IPS DF 6.9 (cell line): Measurements from ENCODE around the gene SH3PXD2B.

Experiments
- DNase-seq: peaks from one replicate; pipeline ENCODE4 v3.0.0-alpha.2; 2013; ENCODE audit warnings: low read depth, low spot score
- H3K27ac ChIP-seq: one replicate; pipeline ENCODE4 v1.5.1; 2013; ENCODE audit warnings: low read length, control low read depth
- H3K27me3 ChIP-seq: 2 replicates; pipeline ENCODE4 v1.6.1; 2013; ENCODE audit warnings: mild to moderate bottlenecking, low read length; ENCODE audit not compliant: control insufficient read depth, insufficient read depth
- H3K36me3 ChIP-seq: 2 replicates; pipeline ENCODE4 v1.6.1; 2013; ENCODE audit warnings: low read length; ENCODE audit not compliant: control insufficient read depth, insufficient read depth
- H3K4me1 ChIP-seq: 2 replicates; pipeline ENCODE4 v1.6.1; 2013; ENCODE audit warnings: low read length; ENCODE audit not compliant: control insufficient read depth, insufficient read depth
- H3K4me3 ChIP-seq: 2 replicates; pipeline ENCODE4 v1.5.1; 2013; ENCODE audit warnings: mild to moderate bottlenecking, low read length
- H3K9me3 ChIP-seq: 2 replicates; pipeline ENCODE4 v1.6.1; 2013; ENCODE audit warnings: low read length, inconsistent platforms; ENCODE audit not compliant: control insufficient read depth, insufficient read depth
- WGBS: extraction: QIAGEN DNeasy Blood & Tissue Kit; methylation state at CpG from one replicate; pipeline ENCODE4 v1.1.7; 2013; ENCODE audit warnings: mixed read lengths, missing lambda C conversion rate; ENCODE audit not compliant: insufficient read length, insufficient coverage; 5-methylcytosine and 5-hydroxymethylcytosine counted together

SH3PXD2B gene

DNA sequence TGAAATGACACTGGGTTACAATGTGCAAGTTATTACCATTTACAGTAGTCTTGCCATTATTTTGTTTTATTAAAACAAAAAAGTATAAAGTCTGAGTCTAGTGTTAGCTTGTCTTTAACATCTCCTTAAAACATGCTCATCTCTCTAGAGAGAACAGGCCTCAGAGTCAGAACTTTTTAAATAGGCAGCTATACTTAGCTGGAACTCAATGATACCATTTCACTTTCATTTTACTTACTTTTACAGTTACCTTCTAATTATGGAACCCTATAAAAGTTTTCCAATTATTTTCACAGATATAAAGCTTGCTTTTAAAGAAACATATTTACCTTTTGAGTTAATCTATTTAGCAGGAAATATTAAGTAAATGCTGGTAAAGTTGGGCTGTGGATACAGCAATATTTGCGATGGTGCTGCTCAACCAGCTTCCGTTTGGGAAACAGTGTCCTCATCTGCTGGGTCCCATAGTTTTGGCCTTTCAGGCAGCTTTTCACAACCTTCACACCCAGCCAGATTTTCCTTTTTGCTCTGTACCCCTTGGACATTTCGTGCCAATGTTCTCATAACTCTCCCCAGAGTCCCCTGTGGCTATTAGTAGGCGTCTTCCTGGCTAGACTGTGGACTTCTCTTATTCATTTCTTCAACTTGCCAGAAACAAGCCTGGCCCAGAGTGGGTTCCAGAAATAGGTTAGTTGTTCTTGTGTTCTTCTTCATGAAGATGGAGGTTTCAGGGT is 134.4 kb downstream of the SH3PXD2B start:
- Histone ChIP-seq H3K4me1 (no peaks in the 10 kb centered on the region), H3K9me3 (no peaks in the 10 kb centered on the region), H3K27me3 (no peaks in the 10 kb centered on the region), H3K27ac (no peak overlapping the region), H3K36me3 (no peaks in the 10 kb centered on the region), H3K4me3 (no peak overlapping the region)
- WGBS = no CpG with 5 or more reads among the region's 4 CpGs
- DNase-seq = no peak

DNA sequence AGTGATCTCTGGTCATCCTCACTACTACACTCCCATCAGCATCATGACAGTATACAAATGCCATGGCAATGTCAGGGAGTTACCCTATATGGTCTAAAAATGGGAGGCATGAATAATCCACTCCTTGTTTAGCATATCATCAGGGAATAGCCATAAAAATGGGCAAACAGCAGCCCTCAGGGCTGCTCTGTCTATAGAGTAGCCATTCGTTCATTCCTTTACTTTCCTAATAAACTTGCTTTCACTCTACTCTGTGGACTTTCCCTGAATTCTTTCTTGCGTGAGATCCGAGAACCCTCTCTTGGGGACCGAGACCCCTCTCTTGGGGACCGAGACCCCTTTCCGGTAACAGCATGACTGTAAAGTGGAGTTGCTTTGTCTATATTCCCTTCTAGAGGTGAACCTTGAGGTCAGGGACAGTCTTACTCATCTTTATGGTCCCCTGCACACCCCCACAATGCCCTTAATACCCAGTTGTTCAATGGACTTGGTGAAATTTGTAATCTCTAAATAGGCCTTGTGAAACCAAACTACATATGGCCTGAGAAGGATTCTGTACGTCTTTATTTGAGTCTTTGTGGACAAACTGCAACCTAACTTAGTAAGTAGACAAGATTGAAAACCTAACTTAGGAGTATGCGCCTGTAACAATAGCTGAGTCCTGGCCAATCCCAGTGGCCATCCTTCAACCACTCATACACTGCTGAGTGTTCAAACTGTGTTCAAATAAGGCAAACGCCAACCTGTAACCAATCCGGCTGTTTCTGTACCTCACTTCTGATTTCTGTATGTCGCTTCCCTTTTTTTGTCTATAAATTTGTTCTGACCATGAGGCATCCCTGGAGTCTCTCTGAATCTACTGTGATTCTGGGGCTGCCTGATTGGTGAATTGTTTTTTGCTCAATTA is 138.5 kb downstream of the SH3PXD2B start:
- no peaks in the 10 kb centered on the region for H3K4me1 ChIP-seq
- H3K27ac ChIP-seq = no peak overlapping the region

DNA sequence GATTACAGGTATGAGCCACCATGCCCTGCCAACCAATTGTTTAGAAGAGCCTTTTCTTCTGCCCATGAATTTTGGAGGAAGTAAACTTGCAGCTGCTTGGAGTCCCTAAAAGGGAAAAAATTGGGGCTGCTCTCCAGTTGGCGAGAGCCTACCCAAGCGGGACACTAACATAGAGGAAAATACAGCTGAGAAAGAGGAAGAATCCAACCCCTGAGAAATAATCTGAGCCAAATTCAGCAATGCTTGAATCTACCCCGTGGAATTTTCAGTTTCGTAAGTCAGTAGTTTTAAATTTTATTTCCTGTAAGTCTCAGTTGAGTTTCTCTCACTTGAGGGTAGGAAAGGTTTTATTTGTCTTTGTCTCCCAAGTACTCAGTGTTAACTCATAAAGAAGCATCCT is 140.4 kb downstream of the SH3PXD2B start:
- no peak overlapping the region for H3K27ac ChIP-seq
- no peak overlapping the region for H3K4me3 ChIP-seq
- H3K4me1 ChIP-seq = no peaks in the 10 kb centered on the region
- WGBS = no CpG with 5 or more reads among the region's 4 CpGs
- DNase-seq = no peak
- H3K9me3 ChIP-seq = no peaks in the 10 kb centered on the region
- no peaks in the 10 kb centered on the region for H3K36me3 ChIP-seq
- no peaks in the 10 kb centered on the region for H3K27me3 ChIP-seq

More for the DNA sequence above, 138.5 kb downstream of the SH3PXD2B start:
- Histone ChIP-seq H3K9me3 (no peaks in the 10 kb centered on the region), H3K4me3 (no peak overlapping the region), H3K27me3 (no peaks in the 10 kb centered on the region), H3K36me3 (no peaks in the 10 kb centered on the region)
- WGBS = no CpG with 5 or more reads among the region's 11 CpGs
- DNase-seq = no peak

DNA sequence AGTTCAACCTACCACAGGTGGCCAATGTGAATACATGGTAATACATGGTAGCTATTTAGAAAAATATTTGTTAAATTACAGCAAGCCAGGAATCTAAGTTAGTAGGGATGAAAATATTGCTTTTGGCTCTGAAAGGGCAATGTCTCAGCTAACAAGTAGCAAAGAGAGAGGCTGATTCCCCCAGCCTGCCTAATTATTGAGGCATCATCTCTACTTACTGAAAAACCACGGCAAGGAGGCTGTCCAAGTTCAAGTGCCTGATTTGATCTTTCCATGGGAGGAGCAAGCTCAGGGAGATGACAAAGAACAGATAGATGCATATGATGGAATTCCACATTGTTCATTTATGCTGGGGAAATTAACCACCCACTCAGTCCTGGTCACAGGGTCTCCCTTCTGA is 142.0 kb downstream of the SH3PXD2B start:
- H3K4me3 ChIP-seq = no peak overlapping the region
- no peaks in the 10 kb centered on the region for H3K27me3 ChIP-seq
- H3K27ac ChIP-seq = no peak overlapping the region
- no peaks in the 10 kb centered on the region for H3K9me3 ChIP-seq
- no CpG with 5 or more reads among the region's 1 CpG for WGBS
- H3K4me1 ChIP-seq = no peaks in the 10 kb centered on the region
- DNase-seq = no peak
- H3K36me3 ChIP-seq = no peaks in the 10 kb centered on the region

DNA sequence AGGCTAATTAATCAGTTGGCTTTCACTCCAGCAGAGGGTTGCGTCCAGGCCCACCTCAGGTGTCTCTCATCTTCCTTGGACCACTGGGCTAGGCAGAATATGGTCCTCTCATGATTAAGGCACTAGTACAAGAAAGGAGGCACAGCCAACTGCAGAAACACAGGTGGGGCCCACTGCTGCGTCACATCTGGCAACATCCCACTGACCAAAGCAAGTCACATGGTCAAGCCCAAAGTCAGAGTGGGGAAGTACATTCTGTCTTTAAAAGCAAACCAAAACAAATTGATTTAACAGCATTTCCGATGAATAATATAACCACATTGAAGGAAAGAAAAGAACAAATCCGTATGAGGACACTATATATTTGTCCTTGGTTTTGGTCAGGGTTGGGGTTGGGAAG is 142.7 kb downstream of the SH3PXD2B start:
- Histone ChIP-seq H3K4me3 (no peak overlapping the region), H3K4me1 (no peaks in the 10 kb centered on the region), H3K27ac (no peak overlapping the region), H3K9me3 (no peaks in the 10 kb centered on the region), H3K27me3 (no peaks in the 10 kb centered on the region), H3K36me3 (no peaks in the 10 kb centered on the region)
- WGBS = no CpG with 5 or more reads among the region's 4 CpGs
- no peak for DNase-seq

DNA sequence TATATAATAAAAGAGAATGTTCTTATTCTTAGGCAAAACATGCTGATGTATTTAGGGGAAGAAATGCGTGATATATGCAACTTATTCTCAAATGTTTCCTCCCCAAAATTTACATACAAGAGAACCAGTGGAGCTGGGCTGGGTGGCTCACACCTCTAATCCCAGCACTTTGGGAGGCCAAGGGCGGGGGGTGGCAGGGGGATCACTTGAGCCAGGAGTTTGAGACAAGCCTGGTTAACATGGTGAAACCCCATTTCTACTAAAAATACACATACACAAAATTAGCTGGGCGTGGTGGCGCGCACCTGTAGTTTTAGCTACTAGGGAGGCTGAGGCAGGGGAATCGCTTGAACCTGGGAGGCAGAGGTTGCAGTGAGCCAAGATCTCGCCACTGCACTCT is 143.3 kb downstream of the SH3PXD2B start:
- H3K36me3 ChIP-seq = no peaks in the 10 kb centered on the region
- no peaks in the 10 kb centered on the region for H3K9me3 ChIP-seq
- DNase-seq = no peak
- no peak overlapping the region for H3K27ac ChIP-seq
- no peak overlapping the region for H3K4me3 ChIP-seq
- no peaks in the 10 kb centered on the region for H3K4me1 ChIP-seq
- no CpG with 5 or more reads among the region's 7 CpGs for WGBS
- H3K27me3 ChIP-seq = no peaks in the 10 kb centered on the region

DNA sequence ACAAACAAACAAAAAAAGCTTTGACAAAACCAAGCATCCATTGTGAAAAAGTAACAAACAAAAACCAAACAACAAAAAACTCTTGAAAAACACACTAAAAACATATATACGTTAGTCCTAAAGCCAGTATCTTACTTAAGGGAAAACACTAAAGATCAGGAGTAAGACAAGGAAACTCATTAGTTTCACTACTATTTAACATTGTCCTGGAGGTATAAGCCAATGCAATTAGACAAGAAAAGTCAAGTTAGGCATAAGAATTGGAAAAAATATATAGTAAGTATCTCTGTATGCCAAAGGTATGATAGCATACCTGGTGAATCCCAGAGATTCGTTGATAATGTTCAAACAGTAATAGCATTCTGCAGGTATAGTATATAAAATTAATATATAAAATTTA is 148.9 kb downstream of the SH3PXD2B start:
- Histone ChIP-seq H3K4me3 (no peak overlapping the region), H3K27ac (no peak overlapping the region), H3K9me3 (no peaks in the 10 kb centered on the region; the same call in 1 of the 2 replicates), H3K36me3 (no peaks in the 10 kb centered on the region), H3K4me1 (no peaks in the 10 kb centered on the region), H3K27me3 (no peaks in the 10 kb centered on the region)
- WGBS = no CpG with 5 or more reads among the region's 2 CpGs
- DNase-seq = no peak

DNA sequence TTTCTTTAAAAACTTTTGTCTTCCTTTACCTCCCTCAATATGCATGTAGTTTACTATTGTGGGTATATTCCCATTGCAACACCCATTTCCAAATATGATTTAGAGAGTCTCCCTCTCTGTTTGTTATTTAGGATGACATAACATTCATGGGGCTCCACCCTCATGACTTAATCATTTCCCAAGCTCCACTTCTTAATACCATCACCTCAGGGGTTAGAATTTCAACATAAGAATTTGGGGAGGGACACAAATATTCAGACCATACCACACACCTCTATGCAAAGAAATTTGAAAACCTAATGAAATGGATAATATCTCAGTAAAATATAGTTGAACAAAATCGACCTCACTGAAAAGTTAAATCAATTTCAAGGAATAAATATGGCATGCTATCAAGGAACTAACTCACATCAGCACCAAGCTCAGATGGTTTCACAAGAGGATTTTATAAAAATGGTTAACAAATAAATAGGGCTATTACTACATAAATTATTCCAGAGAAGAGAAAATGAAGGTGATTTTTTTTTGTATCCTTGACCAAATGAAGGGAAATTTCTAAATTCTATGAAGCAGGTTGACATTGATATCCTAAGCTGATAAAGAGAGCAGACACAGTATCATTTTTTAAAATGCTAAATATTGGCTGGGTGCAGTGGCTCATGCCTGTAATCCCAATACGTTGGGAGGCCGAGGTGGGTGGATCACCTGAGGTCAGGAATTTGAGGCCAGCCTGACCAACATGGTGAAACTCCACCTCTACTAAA is 150.6 kb downstream of the SH3PXD2B start:
- no peaks in the 10 kb centered on the region; the same call in 1 of the 2 replicates for H3K9me3 ChIP-seq
- no peaks in the 10 kb centered on the region for H3K36me3 ChIP-seq
- H3K27me3 ChIP-seq = no peaks in the 10 kb centered on the region
- no CpG with 5 or more reads among the region's 3 CpGs for WGBS
- H3K27ac ChIP-seq = no peak overlapping the region
- H3K4me1 ChIP-seq = no peaks in the 10 kb centered on the region
- no peak overlapping the region for H3K4me3 ChIP-seq
- no peak for DNase-seq

DNA sequence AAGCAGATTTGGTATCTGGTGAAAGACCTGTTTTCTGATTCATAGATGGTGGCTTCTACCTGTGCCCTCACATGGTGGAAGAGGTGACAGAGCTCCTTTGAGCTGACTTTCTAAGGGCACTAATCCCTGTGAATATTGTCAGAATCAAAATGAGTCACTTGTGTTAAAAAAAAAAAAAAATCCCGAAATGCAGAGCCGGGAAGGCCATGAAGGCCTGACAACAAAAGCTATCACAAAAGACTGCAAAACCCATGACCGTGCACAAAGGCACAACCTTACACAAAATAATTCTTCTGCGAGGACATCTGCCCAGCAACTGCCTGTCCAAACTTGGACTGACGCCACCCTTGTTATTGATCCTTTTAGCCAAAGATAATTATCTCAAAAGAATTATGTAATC is 151.2 kb downstream of the SH3PXD2B start:
- H3K4me1 ChIP-seq = no peaks in the 10 kb centered on the region
- no peak overlapping the region for H3K27ac ChIP-seq
- no peak for DNase-seq
- H3K4me3 ChIP-seq = no peak overlapping the region
- WGBS = no CpG with 5 or more reads among the region's 5 CpGs
- H3K27me3 ChIP-seq = no peaks in the 10 kb centered on the region
- H3K9me3 ChIP-seq = no peaks in the 10 kb centered on the region; the same call in 1 of the 2 replicates
- no peaks in the 10 kb centered on the region for H3K36me3 ChIP-seq

DNA sequence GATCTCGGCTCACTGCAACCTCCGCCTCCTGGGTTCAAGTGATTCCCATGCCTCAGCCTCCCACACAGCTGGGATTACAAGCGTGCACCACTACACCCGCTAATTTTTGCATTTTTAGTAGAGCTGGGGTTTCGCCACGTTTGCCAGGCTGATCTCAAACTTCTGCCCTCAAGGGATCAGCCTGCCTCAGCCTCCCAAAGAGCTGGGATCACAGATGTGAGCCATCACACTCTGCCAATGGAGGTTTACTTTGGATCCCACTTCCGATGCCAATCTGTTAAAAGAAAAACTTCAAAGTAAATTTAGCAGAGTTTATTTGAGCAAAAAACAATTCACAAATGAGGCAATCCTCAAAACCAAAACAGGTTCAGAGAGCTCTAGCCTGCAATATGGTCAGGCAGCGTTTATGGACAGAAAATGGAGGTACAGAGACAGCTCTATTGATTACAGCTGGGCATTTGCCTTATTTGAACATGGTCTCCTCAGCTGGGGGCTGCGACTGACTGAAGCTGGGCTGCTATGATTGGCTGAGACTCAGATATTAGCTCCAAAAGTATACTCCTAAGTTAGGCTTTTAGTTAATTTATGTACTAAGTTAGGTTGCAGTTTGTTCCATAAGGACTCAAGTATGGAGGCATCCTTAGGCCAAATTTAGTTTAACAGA is 152.1 kb downstream of the SH3PXD2B start:
- WGBS = no CpG with 5 or more reads among the region's 9 CpGs
- Histone ChIP-seq H3K9me3 (no peaks in the 10 kb centered on the region; the same call in 1 of the 2 replicates), H3K27me3 (no peaks in the 10 kb centered on the region), H3K36me3 (no peaks in the 10 kb centered on the region), H3K4me3 (no peak overlapping the region), H3K27ac (no peak overlapping the region), H3K4me1 (no peaks in the 10 kb centered on the region)
- DNase-seq = no peak
